H1 (cell line): ENCODE measurements around the gene SVIL. TPM values are rescaled to one million over a fixed set of nuclear protein-coding genes. Genes with fewer than 3 reads are reported as not detected.

Experiments
- CTCF ChIA-PET: fragments of 300-600 bp; sonication (Branson Sonifier 250); formaldehyde crosslinking; loops from one replicate; lab custom pipeline; 2021; ENCODE audit not compliant: partially characterized antibody; lab: Charles Lee
- POLR2A ChIA-PET: fragments of 300-600 bp; sonication (Branson Sonifier 250); formaldehyde crosslinking; loops from one replicate; lab custom pipeline; 2021; ENCODE audit warnings: inconsistent platforms; ENCODE audit not compliant: partially characterized antibody; lab: Charles Lee
- DNase-seq, 2 experiments: peaks; one replicate each; pipeline versions ENCODE4 v3.0.0 to v3.0.0-alpha.2; 2010 to 2022; ENCODE audit warnings: low spot score in 2 of 2, low read depth in 1 of 2, mixed read lengths in 1 of 2
- FAIRE-seq: peaks from 2 replicates; lab custom pipeline; 2011; peaks lifted over from hg19 to GRCh38; lab: Jason Lieb, UNC
- H2AFZ ChIP-seq: 2 replicates; pipeline ENCODE4 v1.8.1; 2012; ENCODE audit warnings: low read length, inconsistent platforms
- H2AK5ac ChIP-seq: 2 replicates; pipeline ENCODE4 v1.6.1; 2013; ENCODE audit warnings: low read depth, low read length
- H2BK120ac ChIP-seq: replicated peaks from 2 replicates; pipeline ENCODE3; 2013; ENCODE audit warnings: low read depth, low read length, inconsistent platforms
- H2BK12ac ChIP-seq: 2 replicates; pipeline ENCODE4 v1.6.1; 2013; ENCODE audit warnings: low read depth, low read length
- H2BK15ac ChIP-seq: 2 replicates; pipeline ENCODE4 v1.6.1; 2013; ENCODE audit warnings: low read length
- H2BK20ac ChIP-seq: 2 replicates; pipeline ENCODE4 v1.6.1; 2013; ENCODE audit warnings: low read length
- H2BK5ac ChIP-seq: 2 replicates; pipeline ENCODE4 v1.6.1; 2013; ENCODE audit warnings: low read depth, low read length
- H3K14ac ChIP-seq: 2 replicates; pipeline ENCODE4 v1.6.1; 2013; ENCODE audit warnings: inconsistent platforms; ENCODE audit not compliant: insufficient read length
- H3K18ac ChIP-seq: 2 replicates; pipeline ENCODE4 v1.6.1; 2013; ENCODE audit warnings: low read length; ENCODE audit errors: extremely low read depth
- H3K23ac ChIP-seq: 2 replicates; pipeline ENCODE4 v1.6.1; 2013; ENCODE audit warnings: inconsistent platforms; ENCODE audit not compliant: insufficient read length
- H3K23me2 ChIP-seq: 2 replicates; pipeline ENCODE4 v1.6.1; 2013; ENCODE audit warnings: low read depth, low read length
- H3K27ac ChIP-seq: 2 replicates; pipeline ENCODE4 v1.6.1; 2011; ENCODE audit warnings: low read depth, low read length, inconsistent platforms
- H3K27me3 ChIP-seq, 4 experiments: replicated peaks in 1 of 4; 1 replicate in 1 of 4; 2 replicates in 3 of 4; pipeline versions ENCODE4 v1.6.1 to v1.8.1; 2011 to 2013; ENCODE audit warnings: low read length in 3 of 4, mild to moderate bottlenecking in 3 of 4, inconsistent platforms in 2 of 4, mixed read lengths in 2 of 4, moderate library complexity in 1 of 4; ENCODE audit not compliant: control insufficient read depth in 3 of 4, insufficient read depth in 3 of 4; ENCODE audit errors: extremely low read depth in 1 of 4
- H3K36me3 ChIP-seq, 4 experiments: 2 replicates each; pipeline versions ENCODE4 v1.6.1 to v1.8.1; 2011 to 2013; ENCODE audit warnings: mild to moderate bottlenecking in 4 of 4, low read length in 3 of 4, moderate library complexity in 2 of 4, control low read depth in 1 of 4, inconsistent platforms in 1 of 4; ENCODE audit not compliant: insufficient read depth in 4 of 4, control insufficient read depth in 2 of 4
- H3K4ac ChIP-seq: replicated peaks from 2 replicates; pipeline ENCODE3; 2013; ENCODE audit warnings: low read length, low read depth, mixed read lengths, inconsistent platforms; ENCODE audit not compliant: insufficient read length
- H3K4me1 ChIP-seq, 4 experiments: replicated peaks in 1 of 4; 1 replicate in 1 of 4; 2 replicates in 3 of 4; pipeline versions ENCODE4 v1.6.1 to v1.8.1; 2011 to 2013; ENCODE audit warnings: low read length in 3 of 4, inconsistent platforms in 2 of 4, mixed read lengths in 1 of 4; ENCODE audit not compliant: insufficient read depth in 4 of 4, control insufficient read depth in 3 of 4
- H3K4me2 ChIP-seq, 2 experiments: 2 replicates each; pipeline versions ENCODE4 v1.6.1 to v1.8.1; 2011 to 2013; ENCODE audit warnings: low read depth in 2 of 2, low read length in 2 of 2, control low read depth in 1 of 2, inconsistent platforms in 1 of 2, mild to moderate bottlenecking in 1 of 2; ENCODE audit not compliant: insufficient read depth in 1 of 2
- H3K4me3 ChIP-seq, 4 experiments: fragments of 200-600, 300-600 bp in 1 of 4; sonication (generic), shearing (Covaris generic), sonication (Bioruptor Twin) in 1 of 4; 2 replicates each; pipeline versions ENCODE4 v1.5.1 to v1.8.1; 2011 to 2016; ENCODE audit warnings: low read length in 4 of 4, low read depth in 3 of 4, control low read depth in 2 of 4, inconsistent platforms in 2 of 4, mild to moderate bottlenecking in 2 of 4, mixed read lengths in 1 of 4, moderate library complexity in 1 of 4; ENCODE audit not compliant: insufficient read depth in 2 of 4; ENCODE audit errors: extremely low read depth in 1 of 4
- H3K56ac ChIP-seq: replicated peaks from 2 replicates; pipeline ENCODE3; 2013; ENCODE audit warnings: low read depth, mild to moderate bottlenecking, mixed read lengths, low read length, inconsistent platforms; ENCODE audit not compliant: insufficient read length
- H3K79me1 ChIP-seq: 2 replicates; pipeline ENCODE4 v1.6.1; 2013; ENCODE audit warnings: low read depth, low read length, control low read depth
- H3K79me2 ChIP-seq, 2 experiments: 2 replicates each; pipeline versions ENCODE4 v1.6.1 to v1.8.1; 2012 to 2013; ENCODE audit warnings: low read length in 2 of 2, mild to moderate bottlenecking in 2 of 2, inconsistent platforms in 1 of 2; ENCODE audit not compliant: insufficient read depth in 2 of 2, control insufficient read depth in 1 of 2
- H3K9ac ChIP-seq, 4 experiments: replicated peaks in 1 of 4; 1 replicate in 1 of 4; 2 replicates in 3 of 4; pipeline versions ENCODE4 v1.6.1 to v1.8.1; 2011 to 2013; ENCODE audit warnings: low read depth in 3 of 4, low read length in 3 of 4, control low read depth in 2 of 4, mild to moderate bottlenecking in 2 of 4, moderate library complexity in 2 of 4, inconsistent platforms in 1 of 4; ENCODE audit errors: extremely low read depth in 1 of 4
- H3K9me3 ChIP-seq, 2 experiments: 2 replicates each; pipeline versions ENCODE4 v1.6.1 to v1.8.1; 2012 to 2013; ENCODE audit warnings: mild to moderate bottlenecking in 2 of 2, moderate library complexity in 2 of 2, control low read depth in 1 of 2, inconsistent platforms in 1 of 2, low read depth in 1 of 2, low read length in 1 of 2, mixed read lengths in 1 of 2; ENCODE audit not compliant: insufficient read depth in 2 of 2
- H4K20me1 ChIP-seq, 2 experiments: replicated peaks in 1 of 2; 2 replicates each; pipeline versions ENCODE3 to v1.8.1; 2011 to 2013; ENCODE audit warnings: inconsistent platforms in 2 of 2, low read length in 2 of 2, mild to moderate bottlenecking in 1 of 2; ENCODE audit not compliant: insufficient read depth in 2 of 2, control insufficient read depth in 1 of 2
- H4K5ac ChIP-seq: 2 replicates; pipeline ENCODE4 v1.6.1; 2013; ENCODE audit warnings: low read length, low read depth, mixed read lengths, inconsistent platforms; ENCODE audit not compliant: insufficient read length
- H4K8ac ChIP-seq: 2 replicates; pipeline ENCODE4 v1.8.0; 2013; ENCODE audit warnings: mild to moderate bottlenecking, moderate library complexity, low read length, inconsistent platforms; ENCODE audit not compliant: insufficient read depth; ENCODE audit errors: extremely low read depth
- H4K91ac ChIP-seq: replicated peaks from 2 replicates; pipeline ENCODE3; 2013; ENCODE audit warnings: low read length, mixed read lengths, inconsistent platforms; ENCODE audit not compliant: insufficient read length
- CBX5 ChIP-seq: fragments of 300-800, 300-1000 bp; sonication (generic); IDR thresholded peaks from 2 replicates; pipeline ENCODE4 v1.7.1; 2016; ENCODE audit warnings: antibody characterized with exemption, low read length, low read depth
- CTBP2 ChIP-seq: IDR thresholded peaks from 2 replicates; pipeline ENCODE4 v1.7.0; 2011; ENCODE audit warnings: borderline replicate concordance, mild to moderate bottlenecking, moderate library complexity, mixed read lengths, low read length; ENCODE audit not compliant: insufficient read depth, insufficient read length
- JUN ChIP-seq: IDR thresholded peaks from 2 replicates; pipeline ENCODE4 v1.6.1; 2011; ENCODE audit warnings: low read depth, mild to moderate bottlenecking, improper control_type of control experiment, low read length
- KDM4A ChIP-seq: IDR thresholded peaks from one replicate; pipeline ENCODE4 v1.7.1; 2012; ENCODE audit warnings: low read depth, mild to moderate bottlenecking, moderate library complexity, low read length, inconsistent platforms; ENCODE audit not compliant: severe bottlenecking
- NANOG ChIP-seq: IDR thresholded peaks from 2 replicates; pipeline ENCODE4 v1.6.1; 2011; ENCODE audit warnings: low read length, low read depth, mild to moderate bottlenecking, inconsistent platforms; ENCODE audit not compliant: insufficient read depth, poor library complexity, severe bottlenecking
- POLR2AphosphoS5 ChIP-seq: IDR thresholded peaks from 2 replicates; pipeline ENCODE4 v1.6.1; 2011; ENCODE audit warnings: low read depth, low read length
- RAD21 ChIP-seq, 2 experiments: IDR thresholded peaks in 1 of 2; conservative IDR thresholded peaks in 1 of 2; 2 replicates each; pipeline ENCODE4 v1.6.1; 2011; ENCODE audit warnings: low read depth in 2 of 2, low read length in 2 of 2, improper control_type of control experiment in 1 of 2, inconsistent platforms in 1 of 2, mild to moderate bottlenecking in 1 of 2, moderate library complexity in 1 of 2
- RFX5 ChIP-seq: IDR thresholded peaks from 2 replicates; pipeline ENCODE4 v1.6.1; 2011; ENCODE audit warnings: low read depth, low read length, improper control_type of control experiment, borderline replicate concordance
- RXRA ChIP-seq: IDR thresholded peaks from 2 replicates; pipeline ENCODE4 v1.6.1; 2011; ENCODE audit warnings: low read depth, mild to moderate bottlenecking, low read length, moderate library complexity; ENCODE audit not compliant: insufficient read depth
- SP1 ChIP-seq: IDR thresholded peaks from 2 replicates; pipeline ENCODE4 v1.6.1; 2011; ENCODE audit warnings: low read depth, low read length
- SP2 ChIP-seq: IDR thresholded peaks from 2 replicates; pipeline ENCODE4 v1.6.1; 2012; ENCODE audit warnings: mild to moderate bottlenecking, low read length, inconsistent platforms
- TAF7 ChIP-seq: optimal IDR thresholded peaks from 2 replicates; pipeline ENCODE3; 2011; ENCODE audit warnings: low read depth, mild to moderate bottlenecking, inconsistent platforms, low read length, moderate library complexity, borderline replicate concordance
- WGBS, 2 experiments: shearing (Covaris generic) in 1 of 2; methylation state at CpG; one replicate each; pipeline versions ENCODE4 v1.1.6 to v1.1.7; 2013 to 2015; ENCODE audit warnings: low lambda C conversion rate in 2 of 2, mixed read lengths in 2 of 2, inconsistent platforms in 1 of 2, low coverage in 1 of 2, missing lambda C conversion rate in 1 of 2; ENCODE audit not compliant: insufficient replicate concordance in 2 of 2, insufficient coverage in 1 of 2, insufficient read length in 1 of 2; ENCODE audit errors: extremely low coverage in 1 of 2, missing lambda C conversion rate in 1 of 2; 5-methylcytosine and 5-hydroxymethylcytosine counted together
- polyA plus RNA-seq, 7 experiments: library from polyadenylated mRNA; depleted of rRNA in 3 of 7; stranded (reverse) in 5 of 7; unstranded in 2 of 7; fragments of >200 nt in 5 of 7; fragments of 200-250 nt in 2 of 7; gene quantifications; 1 replicate in 5 of 7; 2 replicates in 1 of 7; 4 replicates in 1 of 7; pipeline versions ENCODE4 v1.2.1 to v1.2.3, GENCODE V29; 2011 to 2013; ENCODE audit warnings: missing spikeins in 2 of 7, mixed read lengths in 2 of 7
- total RNA-seq: library from RNA; stranded (reverse); fragmentation: NEBNext Ultra II Directional; extraction: Animal tissue kit (Norgen Biotek cat#: 25700); gene quantifications from 2 replicates; pipeline ENCODE4 v1.2.1, GENCODE V29; 2021

The SVIL gene
- total and polyA plus RNA-seq, 2 of the 8 experiments (the other 6 are each of a cell fraction or from before 2014, with no cell fraction given), result 4.7 to 15.4 TPM

DNA sequence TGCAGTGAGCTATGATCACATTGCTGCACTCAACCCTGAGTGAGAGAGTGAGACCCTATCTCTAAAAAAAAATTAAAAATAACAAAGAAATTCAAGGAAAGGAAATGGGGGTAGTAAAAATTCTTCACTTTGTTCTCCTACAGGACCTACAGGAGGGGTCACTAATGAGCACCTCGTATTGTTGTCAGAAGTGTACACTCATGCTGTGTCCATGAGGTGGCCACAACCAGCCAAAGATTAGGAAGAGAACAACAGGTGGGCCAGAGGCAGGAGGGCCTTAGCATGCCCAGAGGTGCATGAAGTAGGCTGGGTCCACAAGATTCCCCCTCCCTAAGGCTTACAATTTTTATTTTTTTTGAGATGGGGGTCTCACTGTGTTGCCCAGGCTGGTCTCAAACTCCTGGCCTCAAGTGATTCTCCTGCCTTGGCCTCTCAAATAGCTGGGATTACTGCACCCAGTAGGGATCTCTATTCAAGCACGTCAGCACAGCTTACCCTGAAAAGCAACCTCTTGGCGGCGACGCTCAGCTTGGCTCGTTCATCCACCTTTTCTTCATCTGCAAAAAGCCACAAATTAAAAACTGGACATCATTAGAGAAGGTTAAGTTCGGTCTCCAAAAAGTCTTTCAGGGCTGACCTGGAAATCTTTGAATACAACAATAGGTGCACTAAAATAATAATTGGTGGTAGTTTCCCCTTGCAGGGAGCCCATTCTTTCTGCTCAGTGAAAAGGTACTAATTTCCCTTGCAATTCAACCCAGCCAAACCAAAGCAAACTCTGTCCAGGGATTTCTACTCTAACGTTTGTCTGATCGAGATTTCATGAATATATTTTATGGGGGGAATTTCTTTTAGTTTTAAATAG lies 104.4 kb downstream of the SVIL start:
- H3K56ac ChIP-seq, result no peak overlapping the region
- H3K27me3 ChIP-seq, result no peaks in the 10 kb centered on the region
- H4K5ac ChIP-seq, result no peak overlapping the region
- no peak overlapping the region for H2BK5ac ChIP-seq
- no peaks in the 10 kb centered on the region for H3K79me1 ChIP-seq
- no peak overlapping the region for H4K91ac ChIP-seq
- 85% methylated on average over 9 of the region's 9 CpGs; no CpG with 5 or more reads in 1 of the 2 experiments for WGBS, 2 experiments
- H2BK12ac ChIP-seq, result no peak overlapping the region
- H3K9ac ChIP-seq, result no peak overlapping the region
- no peak overlapping the region for H3K4ac ChIP-seq
- no peak overlapping the region for H2BK20ac ChIP-seq
- H3K18ac ChIP-seq, result no peak overlapping the region
- no peak overlapping the region for H3K14ac ChIP-seq
- peaks cover 1 to 8% (median 5%) of the 10 kb centered on the region in 4 experiments; a peak in 6 of 7 replicates for H3K4me1 ChIP-seq
- peaks cover 2 to 3% of the 10 kb centered on the region in 2 experiments for H4K20me1 ChIP-seq
- H3K4me2 ChIP-seq, result no peak overlapping the region
- CTCF ChIA-PET, result interaction anchor here (0.8 to 4.1 kb wide), 10 partner anchors 11 to 138 kb away, joined by 3 to 16 read pairs (median 4); no protein-coding TSS in a partner anchor
- no peak overlapping the region for H2AFZ ChIP-seq
- H3K4me3 ChIP-seq, result no peak overlapping the region
- no peak for FAIRE-seq
- H3K27ac ChIP-seq, result no peak overlapping the region
- H3K23me2 ChIP-seq, result no peaks in the 10 kb centered on the region
- no peak overlapping the region for H3K23ac ChIP-seq
- POLR2A ChIA-PET, result no interaction called here
- no peak overlapping the region for H2BK15ac ChIP-seq
- no peaks in the 10 kb centered on the region for H3K9me3 ChIP-seq
- no peak for DNase-seq
- H3K79me2 ChIP-seq, result no peaks in the 10 kb centered on the region
- H2BK120ac ChIP-seq, result no peak overlapping the region
- no peak overlapping the region for H2AK5ac ChIP-seq
- H3K36me3 ChIP-seq, result no peaks in the 10 kb centered on the region
- no peak overlapping the region for H4K8ac ChIP-seq
- TF ChIP-seq RXRA (no peak), RFX5 (no peak), SP1 (no peak), NANOG (no peak), CBX5 (no peak), JUN (no peak), CTBP2 (no peak), KDM4A (no peak), TAF7 (no peak), POLR2AphosphoS5 (no peak), RAD21 (IDR thresholded peaks at IDR 0.05 in 1 of 2, conservative IDR thresholded peaks at IDR 0.05 in 1 of 2; ENCODE audit: low read depth in 2 of 2, low read length in 2 of 2) (no peak), SP2 (no peak)
